Neural cell (in vitro differentiated cells): ENCODE measurements around the gene STK40. TPM values are rescaled to one million over a fixed set of nuclear protein-coding genes. Genes with fewer than 3 reads are reported as not detected.

ENCODE experiments used
- H2AFZ ChIP-seq: fragments of 200-600, 300-800 bp; sonication (generic), shearing (Covaris generic); 2 replicates; pipeline ENCODE4 v1.6.0; 2014; ENCODE audit warnings: low read depth, mild to moderate bottlenecking, antibody characterized with exemption, low read length, moderate library complexity
- H3F3A ChIP-seq: fragments of 200-600 bp; shearing (Covaris generic); 2 replicates; pipeline ENCODE4 v1.6.1; 2016; ENCODE audit warnings: mild to moderate bottlenecking, moderate library complexity, mixed read lengths, antibody characterized with exemption, low read length; ENCODE audit not compliant: insufficient read depth, poor library complexity, severe bottlenecking
- H3K27ac ChIP-seq: fragments of 200-600, 300-800 bp; sonication (generic), shearing (Covaris generic); 2 replicates; pipeline ENCODE4 v1.5.1; 2014; ENCODE audit warnings: mild to moderate bottlenecking, low read length, moderate library complexity
- H3K27me3 ChIP-seq: fragments of 300-800, 200-600 bp; sonication (generic), shearing (Covaris generic); 2 replicates; pipeline ENCODE4 v1.6.0; 2014; ENCODE audit warnings: mild to moderate bottlenecking, low read depth, low read length, moderate library complexity; ENCODE audit not compliant: insufficient read depth
- H3K36me3 ChIP-seq: fragments of 300-800, 200-600 bp; sonication (generic), shearing (Covaris generic); 2 replicates; pipeline ENCODE4 v1.5.1; 2014; ENCODE audit warnings: mild to moderate bottlenecking, antibody characterized with exemption, low read length, moderate library complexity; ENCODE audit not compliant: insufficient read depth
- H3K4me2 ChIP-seq: fragments of 300-800, 200-600 bp; sonication (generic), shearing (Covaris generic); 2 replicates; pipeline ENCODE4 v1.6.0; 2014; ENCODE audit warnings: mild to moderate bottlenecking, low read length
- H3K4me3 ChIP-seq: fragments of 300-800, 200-600 bp; sonication (generic), shearing (Covaris generic); 2 replicates; pipeline ENCODE4 v1.5.1; 2014; ENCODE audit warnings: mild to moderate bottlenecking, low read length, moderate library complexity
- H3K79me2 ChIP-seq: fragments of 200-600 bp; shearing (Covaris generic); replicated peaks from 2 replicates; pipeline ENCODE4 v1.6.0; 2014; ENCODE audit warnings: mild to moderate bottlenecking, low read length, moderate library complexity; ENCODE audit not compliant: insufficient read depth
- H3K9ac ChIP-seq: fragments of 300-800, 200-600 bp; sonication (generic), shearing (Covaris generic); 2 replicates; pipeline ENCODE4 v1.6.1; 2016; ENCODE audit warnings: mild to moderate bottlenecking, low read length, mixed read lengths
- H3K9me2 ChIP-seq: fragments of 200-600 bp; shearing (Covaris generic); 2 replicates; pipeline ENCODE4 v1.6.1; 2016; ENCODE audit warnings: mild to moderate bottlenecking, low read length, mixed read lengths; ENCODE audit not compliant: insufficient read depth
- H3K9me3 ChIP-seq: fragments of 200-600, 300-800 bp; sonication (generic), shearing (Covaris generic); 2 replicates; pipeline ENCODE4 v1.6.1; 2016; ENCODE audit warnings: mild to moderate bottlenecking, mixed run types, low read length, moderate library complexity, mixed read lengths
- H4K20me1 ChIP-seq: fragments of 200-600 bp; shearing (Covaris generic); 2 replicates; pipeline ENCODE4 v1.6.1; 2016; ENCODE audit warnings: mild to moderate bottlenecking, mixed run types; ENCODE audit not compliant: insufficient read depth
- EP300 ChIP-seq: fragments of 450-650 bp; conservative IDR thresholded peaks from 2 replicates; pipeline ENCODE4 v1.6.1; 2014; ENCODE audit warnings: antibody characterized with exemption, mild to moderate bottlenecking, moderate library complexity; ENCODE audit not compliant: poor library complexity, severe bottlenecking
- EZH2 ChIP-seq: fragments of 200-600, 300-800 bp; shearing (Covaris generic), sonication (generic); IDR thresholded peaks from 2 replicates; pipeline ENCODE4 v1.6.1; 2014; ENCODE audit warnings: antibody characterized with exemption, low read length, borderline replicate concordance, mild to moderate bottlenecking; ENCODE audit not compliant: insufficient read depth, poor library complexity, severe bottlenecking
- MXI1 ChIP-seq: fragments of 450-650 bp; conservative IDR thresholded peaks from 2 replicates; pipeline ENCODE4 v1.6.1; 2014; ENCODE audit warnings: antibody characterized with exemption, mild to moderate bottlenecking; ENCODE audit not compliant: poor library complexity, severe bottlenecking
- POLR2AphosphoS5 ChIP-seq: IDR thresholded peaks from 2 replicates; pipeline ENCODE4 v1.6.1; 2012
- RAD21 ChIP-seq: fragments of 450-650 bp; conservative IDR thresholded peaks from 2 replicates; pipeline ENCODE4 v1.6.1; 2014; ENCODE audit warnings: antibody characterized with exemption, mild to moderate bottlenecking, moderate library complexity
- SMC3 ChIP-seq: fragments of 450-650 bp; conservative IDR thresholded peaks from 2 replicates; pipeline ENCODE4 v1.6.1; 2014; ENCODE audit warnings: antibody characterized with exemption, mild to moderate bottlenecking, moderate library complexity; ENCODE audit not compliant: poor library complexity
- TAF1 ChIP-seq: IDR thresholded peaks from 2 replicates; pipeline ENCODE4 v1.6.1; 2012; ENCODE audit warnings: low read depth
- polyA plus RNA-seq: library from polyadenylated mRNA; depleted of rRNA; stranded (reverse); fragments of >200 nt; gene quantifications from 2 replicates; pipeline ENCODE4 v1.2.3, GENCODE V29; 2014
- TF ChIP-seq, protein P1 (sequence below): fragments of 450-650 bp; IDR thresholded peaks from 2 replicates; pipeline ENCODE4 v1.5.1; 2014; ENCODE audit warnings: antibody characterized with exemption, mild to moderate bottlenecking, moderate library complexity; ENCODE audit not compliant: poor library complexity, severe bottlenecking
- TF ChIP-seq, protein P2 (sequence below): IDR thresholded peaks from 2 replicates; pipeline ENCODE4 v1.6.1; 2012; ENCODE audit warnings: borderline replicate concordance

The STK40 gene
- polyA plus RNA-seq, 1 donor from 2014 or later = 8.4 TPM

DNA sequence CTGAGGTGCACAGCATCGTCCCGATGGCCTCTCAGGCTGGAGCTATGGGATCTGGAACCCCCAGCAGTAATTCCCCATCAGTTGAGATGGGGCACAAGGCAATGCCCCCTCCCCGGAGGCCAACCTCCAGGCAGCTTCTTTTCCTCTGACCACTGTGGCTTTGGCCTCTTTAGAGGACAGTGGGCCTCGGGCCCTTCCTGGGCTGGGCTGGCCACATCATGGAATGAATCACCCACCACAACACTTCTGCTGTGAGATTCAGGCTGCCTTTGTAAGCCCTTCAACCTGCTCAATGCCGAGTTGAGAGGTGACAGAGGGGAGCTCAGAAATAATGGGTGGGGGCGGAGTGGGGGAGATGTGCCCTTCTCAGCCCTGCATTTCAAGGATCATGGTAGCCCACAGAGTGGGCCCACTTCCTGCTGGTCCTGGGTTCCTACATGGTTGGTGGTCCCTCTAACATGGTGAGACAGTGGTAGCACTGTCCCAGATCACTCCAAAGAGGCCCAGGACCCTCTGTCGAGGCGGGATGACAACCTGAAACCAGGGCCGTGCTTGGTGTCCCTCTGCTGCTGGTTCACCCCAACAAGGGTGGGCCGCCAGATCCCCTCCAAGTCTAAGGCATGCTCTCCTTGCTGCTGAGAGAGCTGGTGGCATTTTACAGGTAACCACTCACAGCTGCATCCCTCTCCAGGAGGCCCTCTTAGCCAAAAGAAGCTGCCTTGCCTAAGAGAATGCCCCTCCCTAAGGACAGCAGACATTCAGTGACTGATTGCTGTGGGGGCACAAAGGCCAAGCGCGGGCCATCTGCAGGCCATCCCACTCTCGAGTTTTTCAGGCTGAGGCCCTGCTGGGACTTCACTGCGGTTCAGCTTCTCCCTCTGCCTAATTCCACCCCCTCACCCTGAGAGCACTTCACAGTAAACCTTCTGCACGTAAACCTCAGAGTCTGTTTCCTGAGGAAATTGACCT is 32.5 kb downstream of the STK40 start:
- H4K20me1 ChIP-seq = no peaks in the 10 kb centered on the region
- no peaks in the 10 kb centered on the region for H3K27me3 ChIP-seq
- no peaks in the 10 kb centered on the region for H3K9me2 ChIP-seq
- TF ChIP-seq, protein P1, sequence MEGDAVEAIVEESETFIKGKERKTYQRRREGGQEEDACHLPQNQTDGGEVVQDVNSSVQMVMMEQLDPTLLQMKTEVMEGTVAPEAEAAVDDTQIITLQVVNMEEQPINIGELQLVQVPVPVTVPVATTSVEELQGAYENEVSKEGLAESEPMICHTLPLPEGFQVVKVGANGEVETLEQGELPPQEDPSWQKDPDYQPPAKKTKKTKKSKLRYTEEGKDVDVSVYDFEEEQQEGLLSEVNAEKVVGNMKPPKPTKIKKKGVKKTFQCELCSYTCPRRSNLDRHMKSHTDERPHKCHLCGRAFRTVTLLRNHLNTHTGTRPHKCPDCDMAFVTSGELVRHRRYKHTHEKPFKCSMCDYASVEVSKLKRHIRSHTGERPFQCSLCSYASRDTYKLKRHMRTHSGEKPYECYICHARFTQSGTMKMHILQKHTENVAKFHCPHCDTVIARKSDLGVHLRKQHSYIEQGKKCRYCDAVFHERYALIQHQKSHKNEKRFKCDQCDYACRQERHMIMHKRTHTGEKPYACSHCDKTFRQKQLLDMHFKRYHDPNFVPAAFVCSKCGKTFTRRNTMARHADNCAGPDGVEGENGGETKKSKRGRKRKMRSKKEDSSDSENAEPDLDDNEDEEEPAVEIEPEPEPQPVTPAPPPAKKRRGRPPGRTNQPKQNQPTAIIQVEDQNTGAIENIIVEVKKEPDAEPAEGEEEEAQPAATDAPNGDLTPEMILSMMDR = no peak
- TF ChIP-seq POLR2AphosphoS5 (no peak), SMC3 (no peak), EZH2 (no peak)
- TF ChIP-seq, protein P2, sequence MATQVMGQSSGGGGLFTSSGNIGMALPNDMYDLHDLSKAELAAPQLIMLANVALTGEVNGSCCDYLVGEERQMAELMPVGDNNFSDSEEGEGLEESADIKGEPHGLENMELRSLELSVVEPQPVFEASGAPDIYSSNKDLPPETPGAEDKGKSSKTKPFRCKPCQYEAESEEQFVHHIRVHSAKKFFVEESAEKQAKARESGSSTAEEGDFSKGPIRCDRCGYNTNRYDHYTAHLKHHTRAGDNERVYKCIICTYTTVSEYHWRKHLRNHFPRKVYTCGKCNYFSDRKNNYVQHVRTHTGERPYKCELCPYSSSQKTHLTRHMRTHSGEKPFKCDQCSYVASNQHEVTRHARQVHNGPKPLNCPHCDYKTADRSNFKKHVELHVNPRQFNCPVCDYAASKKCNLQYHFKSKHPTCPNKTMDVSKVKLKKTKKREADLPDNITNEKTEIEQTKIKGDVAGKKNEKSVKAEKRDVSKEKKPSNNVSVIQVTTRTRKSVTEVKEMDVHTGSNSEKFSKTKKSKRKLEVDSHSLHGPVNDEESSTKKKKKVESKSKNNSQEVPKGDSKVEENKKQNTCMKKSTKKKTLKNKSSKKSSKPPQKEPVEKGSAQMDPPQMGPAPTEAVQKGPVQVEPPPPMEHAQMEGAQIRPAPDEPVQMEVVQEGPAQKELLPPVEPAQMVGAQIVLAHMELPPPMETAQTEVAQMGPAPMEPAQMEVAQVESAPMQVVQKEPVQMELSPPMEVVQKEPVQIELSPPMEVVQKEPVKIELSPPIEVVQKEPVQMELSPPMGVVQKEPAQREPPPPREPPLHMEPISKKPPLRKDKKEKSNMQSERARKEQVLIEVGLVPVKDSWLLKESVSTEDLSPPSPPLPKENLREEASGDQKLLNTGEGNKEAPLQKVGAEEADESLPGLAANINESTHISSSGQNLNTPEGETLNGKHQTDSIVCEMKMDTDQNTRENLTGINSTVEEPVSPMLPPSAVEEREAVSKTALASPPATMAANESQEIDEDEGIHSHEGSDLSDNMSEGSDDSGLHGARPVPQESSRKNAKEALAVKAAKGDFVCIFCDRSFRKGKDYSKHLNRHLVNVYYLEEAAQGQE = no peak
- H3K4me3 ChIP-seq = no peak overlapping the region
- H3K4me2 ChIP-seq = no peak overlapping the region
- H3K79me2 ChIP-seq = no peaks in the 10 kb centered on the region
- H3F3A ChIP-seq = no peaks in the 10 kb centered on the region
- H2AFZ ChIP-seq = no peak overlapping the region
- no peak overlapping the region for H3K27ac ChIP-seq
- H3K36me3 ChIP-seq = no peaks in the 10 kb centered on the region
- H3K9me3 ChIP-seq = no peaks in the 10 kb centered on the region
- no peak overlapping the region for H3K9ac ChIP-seq

DNA sequence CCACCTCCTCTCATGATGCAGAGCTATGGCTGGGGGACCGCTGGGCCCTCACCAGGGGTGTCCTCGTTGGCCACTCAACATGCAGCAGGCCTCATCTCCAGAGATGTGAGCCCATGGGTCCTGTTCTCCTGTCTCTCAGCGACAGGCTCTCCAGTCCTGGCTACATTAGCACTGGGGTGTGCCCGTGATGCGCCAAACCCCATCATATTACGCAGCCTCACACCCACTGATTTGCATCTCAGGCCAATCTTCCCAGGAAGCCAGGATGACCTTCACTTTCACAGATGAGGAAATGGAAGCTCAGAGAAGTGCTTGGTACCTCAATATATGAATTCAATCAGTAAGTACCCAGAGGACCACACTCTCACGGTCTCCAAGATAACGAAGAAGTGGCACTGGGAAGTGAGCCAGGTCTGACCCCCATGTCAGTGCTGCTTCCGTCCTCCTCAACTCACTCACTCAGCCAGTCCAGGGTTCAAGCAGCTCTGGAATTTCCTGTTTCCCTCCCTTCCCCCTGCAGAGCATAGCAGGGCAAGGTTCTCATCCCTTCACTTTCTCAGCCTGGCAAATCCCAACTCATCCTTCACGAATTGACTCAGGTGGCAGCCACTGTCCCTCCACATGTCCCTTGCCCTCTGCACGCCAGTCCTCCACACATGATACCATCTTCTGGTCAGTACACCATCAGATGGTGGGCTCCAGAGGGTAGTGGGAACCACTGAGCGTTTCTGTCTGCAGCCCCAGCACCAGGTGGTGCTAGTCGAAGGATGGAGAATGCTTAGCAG is 33.4 kb downstream of the STK40 start:
- H3K9ac ChIP-seq = no peak overlapping the region
- H3K79me2 ChIP-seq = no peaks in the 10 kb centered on the region
- no peaks in the 10 kb centered on the region for H3K9me3 ChIP-seq
- no peaks in the 10 kb centered on the region for H4K20me1 ChIP-seq
- no peak overlapping the region for H3K27ac ChIP-seq
- no peak overlapping the region for H2AFZ ChIP-seq
- H3F3A ChIP-seq = no peaks in the 10 kb centered on the region
- TF ChIP-seq EP300 (no peak), POLR2AphosphoS5 (no peak), TAF1 (no peak), RAD21 (no peak), MXI1 (no peak), EZH2 (no peak)
- TF ChIP-seq, protein P2 = no peak
- TF ChIP-seq, protein P1 = no peak
- H3K9me2 ChIP-seq = no peaks in the 10 kb centered on the region
- H3K36me3 ChIP-seq = no peaks in the 10 kb centered on the region
- no peaks in the 10 kb centered on the region for H3K27me3 ChIP-seq
- no peak overlapping the region for H3K4me2 ChIP-seq
- no peak overlapping the region for H3K4me3 ChIP-seq
